GM23338 (cell line): ENCODE results near the gene CCT5.

Experiments
- CREB1 ChIP-seq: fragments of 250-450 bp; sonication (Bioruptor Pico); IDR thresholded peaks from 2 replicates; pipeline ENCODE4 v1.5.0; 2020; ENCODE audit warnings: low read depth, mild to moderate bottlenecking, moderate library complexity
- EZH2 ChIP-seq: fragments of 200-600 bp; sonication (generic); IDR thresholded peaks from one replicate; pipeline ENCODE4 v1.8.0; 2017; ENCODE audit warnings: antibody characterized with exemption, mild to moderate bottlenecking, low read depth; ENCODE audit not compliant: unreplicated experiment
- JUNB ChIP-seq: IDR thresholded peaks from one replicate; pipeline ENCODE4 v1.6.1; 2016; ENCODE audit warnings: antibody characterized with exemption; ENCODE audit not compliant: unreplicated experiment
- POLR2AphosphoS5 ChIP-seq: IDR thresholded peaks from 2 replicates; pipeline ENCODE4 v1.6.1; 2016; ENCODE audit warnings: antibody characterized with exemption, low read depth
- TF ChIP-seq, protein P1 (sequence below), 2 experiments: fragments of 200-600 bp in 1 of 2; sonication (generic) in 1 of 2; conservative IDR thresholded peaks; 2 replicates each; pipeline versions ENCODE4 v1.5.1 to v1.6.1; 2016 to 2017; ENCODE audit warnings: antibody characterized with exemption in 2 of 2, low read depth in 2 of 2, mild to moderate bottlenecking in 2 of 2, moderate library complexity in 1 of 2
- TF ChIP-seq, protein P2 (sequence below): IDR thresholded peaks from one replicate; pipeline ENCODE4 v1.6.1; 2018; ENCODE audit warnings: antibody characterized with exemption; ENCODE audit not compliant: unreplicated experiment
- TF ChIP-seq, protein P3 (sequence below): fragments of 250-450 bp; sonication (Bioruptor Pico); IDR thresholded peaks from 2 replicates; pipeline ENCODE4 v1.5.0; 2020; ENCODE audit warnings: mild to moderate bottlenecking, moderate library complexity

DNA sequence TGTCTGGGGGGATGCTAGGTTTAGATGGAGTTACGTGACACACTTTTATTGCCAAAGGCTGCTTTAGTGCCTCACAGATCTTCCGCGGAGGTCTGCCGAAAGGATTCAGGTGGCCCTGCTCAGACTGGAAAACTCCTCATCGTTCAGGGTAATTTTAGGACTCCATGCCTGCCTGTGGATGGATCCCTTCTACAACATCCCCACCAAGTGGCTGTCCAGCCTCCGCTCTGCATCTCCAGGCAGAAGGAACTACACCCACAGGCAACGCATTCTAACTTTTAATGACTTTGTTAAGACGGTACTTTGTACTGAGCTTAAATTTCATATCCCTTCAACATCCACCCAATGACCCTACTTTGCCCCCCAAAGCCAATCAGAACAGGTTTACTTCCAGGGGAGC lies 29.8 kb upstream of the CCT5 start:
- TF ChIP-seq, protein P1, sequence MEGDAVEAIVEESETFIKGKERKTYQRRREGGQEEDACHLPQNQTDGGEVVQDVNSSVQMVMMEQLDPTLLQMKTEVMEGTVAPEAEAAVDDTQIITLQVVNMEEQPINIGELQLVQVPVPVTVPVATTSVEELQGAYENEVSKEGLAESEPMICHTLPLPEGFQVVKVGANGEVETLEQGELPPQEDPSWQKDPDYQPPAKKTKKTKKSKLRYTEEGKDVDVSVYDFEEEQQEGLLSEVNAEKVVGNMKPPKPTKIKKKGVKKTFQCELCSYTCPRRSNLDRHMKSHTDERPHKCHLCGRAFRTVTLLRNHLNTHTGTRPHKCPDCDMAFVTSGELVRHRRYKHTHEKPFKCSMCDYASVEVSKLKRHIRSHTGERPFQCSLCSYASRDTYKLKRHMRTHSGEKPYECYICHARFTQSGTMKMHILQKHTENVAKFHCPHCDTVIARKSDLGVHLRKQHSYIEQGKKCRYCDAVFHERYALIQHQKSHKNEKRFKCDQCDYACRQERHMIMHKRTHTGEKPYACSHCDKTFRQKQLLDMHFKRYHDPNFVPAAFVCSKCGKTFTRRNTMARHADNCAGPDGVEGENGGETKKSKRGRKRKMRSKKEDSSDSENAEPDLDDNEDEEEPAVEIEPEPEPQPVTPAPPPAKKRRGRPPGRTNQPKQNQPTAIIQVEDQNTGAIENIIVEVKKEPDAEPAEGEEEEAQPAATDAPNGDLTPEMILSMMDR (conservative IDR thresholded peaks at IDR 0.05; ENCODE audit: low read depth in 2 of 2) = peak; percentile 11 to 57; a peak in 2 of 4 replicates
- TF ChIP-seq EZH2 (no peak), POLR2AphosphoS5 (no peak), CREB1 (CRISPR knock-in tag) (no peak), JUNB (no peak)
- TF ChIP-seq, protein P2, sequence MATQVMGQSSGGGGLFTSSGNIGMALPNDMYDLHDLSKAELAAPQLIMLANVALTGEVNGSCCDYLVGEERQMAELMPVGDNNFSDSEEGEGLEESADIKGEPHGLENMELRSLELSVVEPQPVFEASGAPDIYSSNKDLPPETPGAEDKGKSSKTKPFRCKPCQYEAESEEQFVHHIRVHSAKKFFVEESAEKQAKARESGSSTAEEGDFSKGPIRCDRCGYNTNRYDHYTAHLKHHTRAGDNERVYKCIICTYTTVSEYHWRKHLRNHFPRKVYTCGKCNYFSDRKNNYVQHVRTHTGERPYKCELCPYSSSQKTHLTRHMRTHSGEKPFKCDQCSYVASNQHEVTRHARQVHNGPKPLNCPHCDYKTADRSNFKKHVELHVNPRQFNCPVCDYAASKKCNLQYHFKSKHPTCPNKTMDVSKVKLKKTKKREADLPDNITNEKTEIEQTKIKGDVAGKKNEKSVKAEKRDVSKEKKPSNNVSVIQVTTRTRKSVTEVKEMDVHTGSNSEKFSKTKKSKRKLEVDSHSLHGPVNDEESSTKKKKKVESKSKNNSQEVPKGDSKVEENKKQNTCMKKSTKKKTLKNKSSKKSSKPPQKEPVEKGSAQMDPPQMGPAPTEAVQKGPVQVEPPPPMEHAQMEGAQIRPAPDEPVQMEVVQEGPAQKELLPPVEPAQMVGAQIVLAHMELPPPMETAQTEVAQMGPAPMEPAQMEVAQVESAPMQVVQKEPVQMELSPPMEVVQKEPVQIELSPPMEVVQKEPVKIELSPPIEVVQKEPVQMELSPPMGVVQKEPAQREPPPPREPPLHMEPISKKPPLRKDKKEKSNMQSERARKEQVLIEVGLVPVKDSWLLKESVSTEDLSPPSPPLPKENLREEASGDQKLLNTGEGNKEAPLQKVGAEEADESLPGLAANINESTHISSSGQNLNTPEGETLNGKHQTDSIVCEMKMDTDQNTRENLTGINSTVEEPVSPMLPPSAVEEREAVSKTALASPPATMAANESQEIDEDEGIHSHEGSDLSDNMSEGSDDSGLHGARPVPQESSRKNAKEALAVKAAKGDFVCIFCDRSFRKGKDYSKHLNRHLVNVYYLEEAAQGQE = no peak
- TF ChIP-seq, protein P3, sequence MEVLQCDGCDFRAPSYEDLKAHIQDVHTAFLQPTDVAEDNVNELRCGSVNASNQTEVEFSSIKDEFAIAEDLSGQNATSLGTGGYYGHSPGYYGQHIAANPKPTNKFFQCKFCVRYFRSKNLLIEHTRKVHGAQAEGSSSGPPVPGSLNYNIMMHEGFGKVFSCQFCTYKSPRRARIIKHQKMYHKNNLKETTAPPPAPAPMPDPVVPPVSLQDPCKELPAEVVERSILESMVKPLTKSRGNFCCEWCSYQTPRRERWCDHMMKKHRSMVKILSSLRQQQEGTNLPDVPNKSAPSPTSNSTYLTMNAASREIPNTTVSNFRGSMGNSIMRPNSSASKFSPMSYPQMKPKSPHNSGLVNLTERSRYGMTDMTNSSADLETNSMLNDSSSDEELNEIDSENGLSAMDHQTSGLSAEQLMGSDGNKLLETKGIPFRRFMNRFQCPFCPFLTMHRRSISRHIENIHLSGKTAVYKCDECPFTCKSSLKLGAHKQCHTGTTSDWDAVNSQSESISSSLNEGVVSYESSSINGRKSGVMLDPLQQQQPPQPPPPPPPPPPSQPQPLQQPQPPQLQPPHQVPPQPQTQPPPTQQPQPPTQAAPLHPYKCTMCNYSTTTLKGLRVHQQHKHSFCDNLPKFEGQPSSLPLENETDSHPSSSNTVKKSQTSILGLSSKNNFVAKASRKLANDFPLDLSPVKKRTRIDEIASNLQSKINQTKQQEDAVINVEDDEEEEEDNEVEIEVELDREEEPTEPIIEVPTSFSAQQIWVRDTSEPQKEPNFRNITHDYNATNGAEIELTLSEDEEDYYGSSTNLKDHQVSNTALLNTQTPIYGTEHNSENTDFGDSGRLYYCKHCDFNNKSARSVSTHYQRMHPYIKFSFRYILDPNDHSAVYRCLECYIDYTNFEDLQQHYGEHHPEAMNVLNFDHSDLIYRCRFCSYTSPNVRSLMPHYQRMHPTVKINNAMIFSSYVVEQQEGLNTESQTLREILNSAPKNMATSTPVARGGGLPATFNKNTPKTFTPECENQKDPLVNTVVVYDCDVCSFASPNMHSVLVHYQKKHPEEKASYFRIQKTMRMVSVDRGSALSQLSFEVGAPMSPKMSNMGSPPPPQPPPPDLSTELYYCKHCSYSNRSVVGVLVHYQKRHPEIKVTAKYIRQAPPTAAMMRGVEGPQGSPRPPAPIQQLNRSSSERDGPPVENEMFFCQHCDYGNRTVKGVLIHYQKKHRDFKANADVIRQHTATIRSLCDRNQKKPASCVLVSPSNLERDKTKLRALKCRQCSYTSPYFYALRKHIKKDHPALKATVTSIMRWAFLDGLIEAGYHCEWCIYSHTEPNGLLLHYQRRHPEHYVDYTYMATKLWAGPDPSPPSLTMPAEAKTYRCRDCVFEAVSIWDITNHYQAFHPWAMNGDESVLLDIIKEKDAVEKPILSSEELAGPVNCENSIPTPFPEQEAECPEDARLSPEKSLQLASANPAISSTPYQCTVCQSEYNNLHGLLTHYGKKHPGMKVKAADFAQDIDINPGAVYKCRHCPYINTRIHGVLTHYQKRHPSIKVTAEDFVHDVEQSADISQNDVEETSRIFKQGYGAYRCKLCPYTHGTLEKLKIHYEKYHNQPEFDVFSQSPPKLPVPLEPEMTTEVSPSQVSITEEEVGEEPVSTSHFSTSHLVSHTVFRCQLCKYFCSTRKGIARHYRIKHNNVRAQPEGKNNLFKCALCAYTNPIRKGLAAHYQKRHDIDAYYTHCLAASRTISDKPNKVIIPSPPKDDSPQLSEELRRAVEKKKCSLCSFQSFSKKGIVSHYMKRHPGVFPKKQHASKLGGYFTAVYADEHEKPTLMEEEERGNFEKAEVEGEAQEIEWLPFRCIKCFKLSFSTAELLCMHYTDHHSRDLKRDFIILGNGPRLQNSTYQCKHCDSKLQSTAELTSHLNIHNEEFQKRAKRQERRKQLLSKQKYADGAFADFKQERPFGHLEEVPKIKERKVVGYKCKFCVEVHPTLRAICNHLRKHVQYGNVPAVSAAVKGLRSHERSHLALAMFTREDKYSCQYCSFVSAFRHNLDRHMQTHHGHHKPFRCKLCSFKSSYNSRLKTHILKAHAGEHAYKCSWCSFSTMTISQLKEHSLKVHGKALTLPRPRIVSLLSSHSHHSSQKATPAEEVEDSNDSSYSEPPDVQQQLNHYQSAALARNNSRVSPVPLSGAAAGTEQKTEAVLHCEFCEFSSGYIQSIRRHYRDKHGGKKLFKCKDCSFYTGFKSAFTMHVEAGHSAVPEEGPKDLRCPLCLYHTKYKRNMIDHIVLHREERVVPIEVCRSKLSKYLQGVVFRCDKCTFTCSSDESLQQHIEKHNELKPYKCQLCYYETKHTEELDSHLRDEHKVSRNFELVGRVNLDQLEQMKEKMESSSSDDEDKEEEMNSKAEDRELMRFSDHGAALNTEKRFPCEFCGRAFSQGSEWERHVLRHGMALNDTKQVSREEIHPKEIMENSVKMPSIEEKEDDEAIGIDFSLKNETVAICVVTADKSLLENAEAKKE = no peak
